Measurements from ENCODE around the gene SLC4A1AP. TPM values are rescaled to one million over a fixed set of nuclear protein-coding genes. Genes with fewer than 3 reads are reported as not detected.

SLC4A1AP gene
- 10 to 100 TPM; 15.8 to 44.0 (median 21.6) TPM for total RNA-seq

- Histone ChIP-seq H3K4me3 (peak within 1 kb of the TSS; percentile 82 to 96 (median 84)), H3K36me3 (peaks cover 9 to 47% (median 31%) of the 10 kb centered on the region in 4 donors), H3K27me3 (no peaks in the 10 kb centered on the region), H3K4me1 (peaks cover 23 to 41% (median 30%) of the 10 kb centered on the region in 4 donors), H3K9me3 (no peaks in the 10 kb centered on the region), H3K27ac (peak within 1 kb of the TSS; percentile 89 to 97 (median 92))
- 0% methylated on average over 31 to 44 of the region's 56 CpGs for WGBS, 2 donors
- DNase-seq (peak; percentile 77 to 94), ATAC-seq (ENCODE audit: low FRiP score in 2 of 2) (peak; percentile 93 to 94)
- TF ChIP-seq POLR2A (IDR thresholded peaks at IDR 0.05) (peak in 3 of 4 donors; percentile 28 to 51 (median 45)), EP300 (IDR thresholded peaks at IDR 0.05) (no peak), CTCF (IDR thresholded peaks at IDR 0.05) (peak in 1 of 6 experiments; percentile 22), POLR2AphosphoS5 (IDR thresholded peaks at IDR 0.05) (peak; percentile 81)
Measured at GRCh38 chr2:27663285-27664153, at the start of gene SLC4A1AP, which contains the start of gene SUPT7L. TSS of gene SLC4A1AP (plus strand) at chr2:27663889. CDS start at chr2:27663915, 26 bp downstream. TSS of gene SUPT7L (minus strand) at chr2:27663614. CDS start at chr2:27662192, 1,422 bp downstream.

GRCh38 chr2:27613985-27614384 lies 49.7 kb upstream of the SLC4A1AP start:
- no peak overlapping the region for H3K4me3 ChIP-seq
- TF ChIP-seq CTCF (IDR thresholded peaks at IDR 0.05) (no peak), EP300 (IDR thresholded peaks at IDR 0.05) (no peak), POLR2AphosphoS5 (IDR thresholded peaks at IDR 0.05) (no peak), POLR2A (IDR thresholded peaks at IDR 0.05) (no peak)
- peaks cover 30 to 84% (median 40%) of the 10 kb centered on the region in 4 donors for H3K36me3 ChIP-seq
- H3K27ac ChIP-seq: no peak overlapping the region
- no peaks in the 10 kb centered on the region for H3K4me1 ChIP-seq
- no peak for DNase-seq
- no peak for ATAC-seq (ENCODE audit: low FRiP score in 2 of 2)
- no peaks in the 10 kb centered on the region for H3K27me3 ChIP-seq
- 93 to 96% methylated on average over 2 of the region's 2 CpGs for WGBS, 2 donors
- no peaks in the 10 kb centered on the region for H3K9me3 ChIP-seq

GRCh38 chr2:27615316-27615715 lies 48.4 kb upstream of the SLC4A1AP start:
- H3K4me1 ChIP-seq: no peaks in the 10 kb centered on the region
- H3K27ac ChIP-seq: no peak overlapping the region
- H3K27me3 ChIP-seq: no peaks in the 10 kb centered on the region
- no peaks in the 10 kb centered on the region for H3K9me3 ChIP-seq
- WGBS, 2 donors: 98 to 99% methylated on average over 3 of the region's 3 CpGs
- no peak for DNase-seq
- TF ChIP-seq POLR2A (IDR thresholded peaks at IDR 0.05) (no peak), EP300 (IDR thresholded peaks at IDR 0.05) (no peak), CTCF (IDR thresholded peaks at IDR 0.05) (no peak), POLR2AphosphoS5 (IDR thresholded peaks at IDR 0.05) (no peak)
- no peak for ATAC-seq (ENCODE audit: low FRiP score in 2 of 2)
- H3K36me3 ChIP-seq: peaks cover 24 to 86% (median 35%) of the 10 kb centered on the region in 4 donors
- no peak overlapping the region for H3K4me3 ChIP-seq

- WGBS, 2 donors: 82 to 87% methylated on average over 1 of the region's 1 CpG
- no peaks in the 10 kb centered on the region for H3K9me3 ChIP-seq
- H3K4me1 ChIP-seq: peaks cover 0 to 4% (median 2%) of the 10 kb centered on the region in 4 donors
- peaks cover 14 to 80% (median 45%) of the 10 kb centered on the region in 4 donors for H3K36me3 ChIP-seq
- H3K27me3 ChIP-seq: no peaks in the 10 kb centered on the region
- no peak for DNase-seq
- TF ChIP-seq CTCF (IDR thresholded peaks at IDR 0.05): no peak
- no peak for TF ChIP-seq POLR2A (IDR thresholded peaks at IDR 0.05)
- no peak for TF ChIP-seq POLR2AphosphoS5 (IDR thresholded peaks at IDR 0.05)
- TF ChIP-seq EP300 (IDR thresholded peaks at IDR 0.05): no peak
- H3K27ac ChIP-seq: no peak overlapping the region
- ATAC-seq (ENCODE audit: low FRiP score in 2 of 2): no peak
- H3K4me3 ChIP-seq: no peak overlapping the region
Measured at GRCh38 chr2:27621524-27621923, 42.2 kb upstream of the SLC4A1AP start.

All from upper lobe of left lung (tissue), 6 donors.